Muscle layer of duodenum (tissue), 2 donors: ENCODE data around the gene SEMA3C.
A peak's percentile ranks its signal among the peaks of the same experiment; 100 is the strongest.

Experiments used
- H3K27ac ChIP-seq: one replicate; pipeline ENCODE4 v1.7.0; 2013; ENCODE audit warnings: mild to moderate bottlenecking, low read length
- H3K27me3 ChIP-seq: one replicate; pipeline ENCODE4 v1.7.0; 2013; ENCODE audit warnings: low read depth, mild to moderate bottlenecking, control low read depth, low read length
- H3K36me3 ChIP-seq, 2 donors: one replicate each; pipeline ENCODE4 v1.7.0; 2013; ENCODE audit warnings: low read length in 2 of 2, control low read depth in 1 of 2, mild to moderate bottlenecking in 1 of 2; ENCODE audit not compliant: insufficient read depth in 2 of 2, control insufficient read depth in 1 of 2
- H3K4me1 ChIP-seq, 2 donors: one replicate each; pipeline ENCODE4 v1.7.0; 2013; ENCODE audit warnings: low read length in 2 of 2, mild to moderate bottlenecking in 2 of 2, control low read depth in 1 of 2, moderate library complexity in 1 of 2; ENCODE audit not compliant: insufficient read depth in 2 of 2, control insufficient read depth in 1 of 2
- H3K4me3 ChIP-seq, 2 donors: one replicate each; pipeline ENCODE4 v1.7.0; 2013; ENCODE audit warnings: low read length in 2 of 2, low read depth in 1 of 2, mild to moderate bottlenecking in 1 of 2
- H3K9me3 ChIP-seq, 2 donors: one replicate each; pipeline ENCODE4 v1.7.0; 2013; ENCODE audit warnings: low read length in 2 of 2, control low read depth in 1 of 2, mild to moderate bottlenecking in 1 of 2; ENCODE audit not compliant: control insufficient read depth in 1 of 2
- donor health status: healthy.

Gene SEMA3C

DNA sequence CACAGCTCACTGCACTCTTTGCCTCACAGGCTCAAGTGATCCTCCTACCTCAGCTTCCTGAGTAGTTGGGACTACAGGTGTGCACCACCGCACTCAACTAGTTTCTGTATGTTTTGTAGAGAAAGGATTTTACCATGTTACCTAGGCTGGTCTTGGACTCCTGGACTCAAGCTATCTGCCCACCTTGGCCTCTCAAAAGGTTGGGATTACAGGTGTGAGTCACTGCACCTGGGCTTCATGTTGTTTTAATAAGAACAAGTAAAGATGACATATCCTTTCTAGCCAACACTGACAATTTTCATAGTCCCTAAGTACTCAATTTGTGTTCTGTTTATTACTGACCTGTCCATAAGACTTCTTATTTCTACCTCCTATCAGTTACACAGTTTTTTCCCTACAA lies 16.8 kb downstream of the SEMA3C start:
- H3K4me3 ChIP-seq, result no peak overlapping the region
- H3K27ac ChIP-seq, result no peak overlapping the region
- peaks cover 0 to 13% of the 10 kb centered on the region in 2 donors for H3K4me1 ChIP-seq
- no peaks in the 10 kb centered on the region for H3K36me3 ChIP-seq
- H3K9me3 ChIP-seq, result no peaks in the 10 kb centered on the region
- H3K27me3 ChIP-seq, result no peaks in the 10 kb centered on the region

DNA sequence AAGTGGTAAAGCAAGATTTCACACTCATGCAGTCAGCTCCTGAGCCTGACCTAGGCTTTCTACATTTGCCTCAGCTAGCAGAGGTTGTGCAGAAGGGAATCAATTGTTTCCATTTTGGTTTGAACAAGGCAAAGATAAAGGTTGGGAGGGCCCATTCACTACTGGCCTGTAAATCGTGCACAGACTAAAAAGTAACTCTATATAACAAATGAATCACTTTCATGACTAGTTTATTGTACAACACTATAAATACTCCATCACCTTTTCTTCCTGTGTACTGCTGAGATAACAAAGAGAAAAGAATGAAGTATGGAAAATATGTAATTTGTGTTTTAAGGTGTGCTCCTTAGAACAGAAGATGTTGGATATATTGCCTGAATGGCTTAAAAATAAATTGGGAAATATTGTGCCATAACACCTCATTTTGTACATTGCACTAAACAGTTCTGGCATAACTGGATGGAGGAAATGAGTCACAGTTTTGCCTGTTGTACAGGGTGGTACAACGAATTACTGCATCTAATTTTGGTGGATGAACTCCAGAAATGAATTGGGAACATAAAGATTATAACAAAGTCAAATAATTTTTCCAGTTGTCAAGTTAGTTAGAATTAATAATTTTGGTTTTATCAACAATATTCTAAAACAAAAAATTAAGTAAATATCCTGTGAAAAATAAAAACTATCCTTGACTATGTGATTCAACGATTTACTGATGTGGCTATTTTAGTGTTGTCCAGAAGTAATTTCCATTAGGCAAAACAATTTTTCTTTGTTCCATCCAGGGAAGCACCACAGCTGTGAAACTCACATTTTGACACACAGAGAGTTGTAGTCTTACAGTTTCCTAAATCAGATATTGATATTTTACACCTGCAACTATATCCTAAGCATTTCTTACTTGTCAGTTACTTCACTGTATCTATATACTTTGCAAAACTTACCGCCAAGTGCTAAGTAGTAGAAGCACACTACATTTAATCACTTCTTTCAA lies 18.0 kb downstream of the SEMA3C start:
- Histone ChIP-seq H3K27ac (peak overlapping the region; percentile 43), H3K36me3 (no peaks in the 10 kb centered on the region), H3K9me3 (no peaks in the 10 kb centered on the region), H3K4me1 (peaks cover 0 to 4% of the 10 kb centered on the region in 2 donors), H3K4me3 (no peak overlapping the region), H3K27me3 (no peaks in the 10 kb centered on the region)

DNA sequence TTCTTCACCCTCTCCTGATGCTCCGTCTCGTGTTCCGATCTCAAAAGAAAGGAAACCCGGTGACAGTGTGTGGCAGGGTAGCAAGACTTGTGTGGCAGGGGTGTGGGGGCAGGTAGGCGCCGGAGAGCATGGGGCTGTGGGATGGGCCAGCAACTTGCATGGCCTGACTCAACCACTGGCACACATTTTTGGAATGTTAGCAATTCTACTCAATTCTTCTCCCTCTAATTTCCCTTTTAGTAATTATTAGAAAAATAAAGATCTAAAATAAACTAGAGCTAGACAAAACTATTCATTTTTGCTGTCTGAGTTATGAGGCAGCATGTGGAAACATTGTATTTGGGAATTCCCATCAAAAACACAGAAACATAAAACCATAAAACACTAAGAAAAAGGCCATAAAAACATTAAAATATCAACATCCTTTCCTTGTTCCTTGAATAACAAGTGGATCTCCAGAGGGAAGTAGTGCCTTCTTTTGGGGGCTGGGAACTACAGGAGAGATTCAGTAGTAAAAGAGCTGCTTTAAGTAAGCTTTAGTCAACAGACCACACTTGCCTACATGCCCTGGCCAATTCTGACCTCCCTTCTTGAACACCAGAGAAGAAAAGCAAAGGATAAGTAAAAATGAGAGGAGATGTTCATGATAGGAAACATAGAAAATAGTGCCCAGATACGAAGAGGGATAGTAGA lies 21.8 kb downstream of the SEMA3C start:
- H3K4me1 ChIP-seq, result peaks cover under 1 to 3% of the 10 kb centered on the region in 2 donors
- no peaks in the 10 kb centered on the region for H3K36me3 ChIP-seq
- H3K27me3 ChIP-seq, result no peaks in the 10 kb centered on the region
- no peak overlapping the region for H3K4me3 ChIP-seq
- no peak overlapping the region for H3K27ac ChIP-seq
- H3K9me3 ChIP-seq, result no peaks in the 10 kb centered on the region

DNA sequence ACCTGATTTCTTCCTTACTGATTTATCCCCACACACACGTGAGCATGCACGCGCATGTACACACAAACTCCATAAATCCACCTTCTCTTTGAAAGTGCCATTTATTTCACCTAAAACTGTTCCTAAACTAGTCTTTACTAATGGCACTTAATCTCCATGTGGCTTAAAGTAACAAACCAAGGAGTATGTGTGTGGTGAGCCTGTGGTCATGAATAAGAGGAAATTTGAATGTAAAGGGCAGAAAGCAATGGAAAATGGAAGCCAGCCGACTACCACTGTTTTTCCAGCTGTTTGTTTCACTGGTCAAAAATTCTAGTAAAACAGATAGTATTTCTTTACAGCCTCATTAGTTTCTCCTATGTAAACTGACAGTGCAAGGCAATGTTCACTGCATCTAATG lies 23.8 kb downstream of the SEMA3C start:
- Histone ChIP-seq H3K4me1 (peaks cover 6 to 12% of the 10 kb centered on the region in 2 donors), H3K36me3 (no peaks in the 10 kb centered on the region), H3K27me3 (no peaks in the 10 kb centered on the region), H3K4me3 (no peak overlapping the region), H3K27ac (no peak overlapping the region), H3K9me3 (no peaks in the 10 kb centered on the region)

DNA sequence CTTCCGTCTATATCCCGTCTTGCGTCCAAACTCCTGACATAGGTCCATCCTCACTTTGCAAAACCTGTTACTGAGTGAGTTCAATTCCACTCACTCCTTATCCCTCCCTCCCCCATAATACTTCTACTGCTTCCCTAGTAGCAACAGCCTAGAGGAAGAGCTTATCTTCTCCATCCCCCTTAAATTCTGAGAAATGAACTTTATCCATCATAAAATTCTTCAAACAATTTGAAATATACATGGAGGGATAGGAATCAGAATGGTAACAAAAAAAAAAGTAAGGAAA lies 27.6 kb downstream of the SEMA3C start:
- Histone ChIP-seq H3K4me1 (peaks cover 6 to 13% of the 10 kb centered on the region in 2 donors), H3K4me3 (no peak overlapping the region), H3K27me3 (no peaks in the 10 kb centered on the region), H3K9me3 (no peaks in the 10 kb centered on the region), H3K27ac (peak overlapping the region; percentile 45), H3K36me3 (no peaks in the 10 kb centered on the region)

DNA sequence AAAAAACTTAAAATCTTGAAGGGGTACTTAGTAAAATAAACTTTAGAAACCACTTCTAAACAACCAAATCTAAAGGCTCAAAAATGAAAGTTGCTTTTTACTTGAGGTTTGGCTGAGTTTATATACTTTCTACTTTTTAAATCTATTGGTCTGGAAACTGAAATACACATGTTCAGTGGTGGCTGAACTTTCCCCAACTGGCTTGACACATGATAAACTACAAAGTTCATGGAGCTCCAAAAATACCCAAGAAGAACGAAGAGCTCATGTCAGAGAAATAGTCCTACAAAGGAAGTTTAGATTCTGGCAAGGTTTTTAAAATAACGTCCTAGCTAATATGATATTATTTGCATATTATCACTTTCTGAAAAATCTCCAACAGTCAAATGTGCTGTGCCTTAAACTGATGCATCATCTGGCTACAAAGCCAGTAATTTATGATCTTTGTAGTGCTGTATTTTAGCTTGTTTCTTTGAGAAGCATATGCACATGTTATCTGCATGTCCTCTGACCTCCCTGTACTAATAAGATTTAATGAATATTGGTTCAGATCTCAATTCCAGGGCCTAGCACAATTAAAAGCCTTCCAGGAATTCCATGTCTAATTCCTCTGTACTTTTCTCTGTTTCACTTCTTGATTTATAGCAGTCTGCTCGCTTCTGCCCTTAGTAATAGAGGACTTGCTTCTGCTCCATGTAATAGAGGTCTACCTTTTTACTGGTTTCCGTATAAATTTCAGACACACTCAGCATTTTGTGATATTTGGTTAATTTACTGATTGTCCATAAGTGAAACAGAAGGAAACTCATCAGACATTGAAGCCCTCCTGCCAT lies 28.2 kb downstream of the SEMA3C start:
- peak overlapping the region; percentile 45 for H3K27ac ChIP-seq
- no peak overlapping the region for H3K4me3 ChIP-seq

DNA sequence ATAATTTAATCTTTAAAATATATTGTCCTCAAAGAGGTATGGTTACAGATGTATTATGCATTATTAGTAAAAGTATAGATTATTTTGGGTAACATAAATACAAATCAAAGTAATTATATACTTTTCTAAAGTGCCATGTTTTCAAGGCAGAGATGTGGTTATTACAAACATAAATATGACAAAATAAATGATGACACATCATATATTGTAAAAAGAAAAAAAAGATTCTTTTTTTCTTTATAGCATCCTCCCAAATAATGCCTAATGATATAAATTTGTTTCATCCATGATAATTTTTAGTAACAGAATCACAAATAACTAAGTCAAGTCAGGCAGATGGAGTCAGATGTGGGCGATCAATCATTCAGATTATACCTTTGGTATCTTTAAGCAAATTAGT lies 29.3 kb downstream of the SEMA3C start:
- H3K4me1 ChIP-seq, result peaks cover 10 to 13% of the 10 kb centered on the region in 2 donors
- H3K27ac ChIP-seq, result no peak overlapping the region
- no peaks in the 10 kb centered on the region for H3K9me3 ChIP-seq
- peaks cover 0 to under 1% of the 10 kb centered on the region in 2 donors for H3K36me3 ChIP-seq
- H3K4me3 ChIP-seq, result no peak overlapping the region
- no peaks in the 10 kb centered on the region for H3K27me3 ChIP-seq

More for the DNA sequence above, 28.2 kb downstream of the SEMA3C start:
- H3K36me3 ChIP-seq, result no peaks in the 10 kb centered on the region
- H3K27me3 ChIP-seq, result no peaks in the 10 kb centered on the region
- no peaks in the 10 kb centered on the region for H3K9me3 ChIP-seq
- H3K4me1 ChIP-seq, result peaks cover 10 to 13% of the 10 kb centered on the region in 2 donors

DNA sequence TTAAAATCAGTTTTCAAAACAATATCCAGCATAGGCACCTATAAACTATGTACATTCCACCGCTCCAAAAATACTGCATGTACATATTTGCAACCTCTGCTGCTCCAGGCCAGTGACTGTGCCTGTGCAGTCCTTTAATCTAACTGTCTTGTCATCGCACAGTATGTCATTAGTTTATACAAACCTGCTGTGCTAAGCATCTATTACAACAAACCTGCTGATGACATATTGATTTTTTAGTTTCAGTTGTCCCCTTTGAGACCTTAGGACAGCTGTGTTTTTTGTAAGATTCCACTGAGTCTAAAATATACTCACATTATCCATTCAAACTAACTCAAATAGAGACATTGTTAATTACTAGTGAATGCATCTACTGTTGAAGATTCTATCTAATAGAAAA lies 33.1 kb downstream of the SEMA3C start:
- Histone ChIP-seq H3K4me3 (no peak overlapping the region), H3K27me3 (no peaks in the 10 kb centered on the region), H3K9me3 (no peaks in the 10 kb centered on the region), H3K36me3 (peaks cover 0 to 14% of the 10 kb centered on the region in 2 donors), H3K27ac (no peak overlapping the region), H3K4me1 (peaks cover 9 to 22% of the 10 kb centered on the region in 2 donors)

DNA sequence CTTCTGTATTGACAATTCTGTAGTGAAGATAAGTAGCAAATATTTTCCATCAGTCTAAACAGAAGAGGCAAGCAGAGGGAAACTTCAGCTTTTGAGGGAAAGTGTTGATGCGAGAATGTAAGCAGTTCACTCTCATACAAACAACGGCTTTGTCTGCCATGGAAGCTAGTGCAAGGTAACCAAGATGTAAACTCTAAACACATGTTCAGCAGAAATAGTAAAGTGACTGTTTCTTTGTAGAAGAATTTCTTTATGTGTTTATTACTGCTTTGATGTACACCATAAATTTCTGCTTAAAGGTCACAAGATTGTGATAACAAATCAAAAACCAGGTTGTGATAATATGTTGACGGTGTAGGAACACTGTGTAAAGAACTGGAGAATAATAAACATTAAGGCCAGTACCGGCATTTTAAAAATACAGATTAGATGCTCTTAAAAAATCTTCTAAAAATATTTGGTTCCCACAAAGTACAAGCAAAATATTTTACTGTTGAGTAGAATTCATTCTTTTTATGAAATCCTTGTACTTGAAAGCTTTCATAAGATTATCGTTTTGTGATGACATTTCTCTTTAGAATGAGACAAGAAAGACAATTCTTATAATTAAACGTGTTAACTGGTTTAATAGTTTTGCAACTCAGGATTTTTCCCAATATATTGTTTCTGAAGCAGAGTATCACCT lies 34.2 kb downstream of the SEMA3C start:
- Histone ChIP-seq H3K4me1 (peaks cover 14 to 15% of the 10 kb centered on the region in 2 donors), H3K9me3 (no peaks in the 10 kb centered on the region), H3K4me3 (no peak overlapping the region), H3K27me3 (no peaks in the 10 kb centered on the region), H3K36me3 (peaks cover 0 to 14% of the 10 kb centered on the region in 2 donors), H3K27ac (peak overlapping the region; percentile 74)

DNA sequence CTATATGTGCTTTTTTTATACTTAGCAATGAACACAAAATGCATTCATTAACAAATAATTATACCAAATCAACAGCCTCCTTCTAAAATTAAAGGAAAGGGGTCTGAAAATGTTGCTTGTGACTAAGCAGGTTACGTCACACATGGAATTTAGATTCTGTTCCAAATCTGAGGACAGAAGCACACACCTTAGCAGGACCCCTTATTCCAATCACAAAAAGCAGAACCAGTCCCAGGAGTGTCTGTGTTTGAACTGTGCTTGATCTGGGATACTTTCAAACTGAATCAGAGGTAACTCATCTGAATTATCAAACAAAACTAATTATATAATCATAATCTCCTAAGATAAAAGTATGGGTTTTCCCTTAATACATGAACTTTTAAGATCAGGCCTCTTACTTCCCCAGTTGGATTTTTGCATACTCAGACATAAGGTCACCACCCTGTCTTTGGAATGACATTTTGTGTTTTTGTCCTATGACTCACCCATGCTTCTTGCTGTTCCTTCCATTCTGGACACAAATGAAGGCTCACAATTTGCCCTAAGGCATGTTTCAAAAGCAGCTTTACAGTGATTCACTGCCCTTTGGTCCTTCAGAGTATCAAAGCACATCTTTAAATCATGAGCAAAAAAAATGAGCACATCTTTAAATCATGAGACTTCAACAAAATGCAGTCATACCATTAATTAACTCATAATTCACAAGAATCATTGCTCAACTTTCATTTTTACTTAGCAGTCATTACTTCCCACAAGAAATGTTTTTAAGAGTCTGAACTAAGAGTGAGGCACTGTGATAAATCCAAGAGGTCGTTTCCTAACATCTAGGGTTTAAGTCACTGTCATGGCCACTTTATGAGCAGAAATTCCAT lies 35.5 kb downstream of the SEMA3C start:
- peaks cover 15% of the 10 kb centered on the region in 2 donors for H3K4me1 ChIP-seq
- peaks cover 0 to 14% of the 10 kb centered on the region in 2 donors for H3K36me3 ChIP-seq
- peak overlapping the region; percentile 74 for H3K27ac ChIP-seq
- no peak overlapping the region for H3K4me3 ChIP-seq
- H3K9me3 ChIP-seq, result no peaks in the 10 kb centered on the region
- no peaks in the 10 kb centered on the region for H3K27me3 ChIP-seq
